Frontal cortex (tissue), 4 donors: ENCODE measurements around the gene WNK4. TPM values are rescaled to one million over a fixed set of nuclear protein-coding genes. Genes with fewer than 3 reads are reported as not detected.

Experiments used
- DNase-seq, 2 donors: peaks; one replicate each; pipeline ENCODE4 v3.0.0; 2012; ENCODE audit warnings: low spot score in 2 of 2
- FAIRE-seq: peaks from 2 replicates; lab custom pipeline; 2012; peaks lifted over from hg19 to GRCh38; lab: Jason Lieb, UNC
- total RNA-seq: library from RNA; depleted of rRNA; stranded (reverse); fragments of >200 nt; gene quantifications from one replicate; pipeline ENCODE4 v1.2.3, GENCODE V29; 2014
- donor health status: control.
- donor health status: control.
- donor health status: control.

WNK4 gene
- total RNA-seq, 1 donor from 2014 or later = 0.41 TPM

DNA sequence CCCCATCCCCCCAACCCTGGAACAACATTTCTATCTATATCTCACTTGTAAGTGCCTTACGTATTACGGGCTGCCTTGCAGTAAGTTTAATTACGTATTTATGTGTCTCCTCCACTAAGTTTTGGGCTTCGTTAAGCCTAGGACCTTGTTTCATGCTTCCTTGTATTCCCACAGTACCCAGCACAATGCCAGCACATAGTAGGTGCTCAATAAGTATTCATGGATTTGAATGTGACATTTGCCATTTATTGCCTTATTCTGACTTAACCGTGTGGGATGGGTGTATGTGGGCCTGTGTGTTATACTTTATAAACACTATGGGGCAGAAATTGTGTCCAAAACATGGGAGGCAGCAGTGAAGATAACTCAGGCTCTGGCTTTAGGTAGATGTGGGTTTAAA lies 12.1 kb downstream of the WNK4 start:
- no peak for FAIRE-seq
- no peak for DNase-seq

DNA sequence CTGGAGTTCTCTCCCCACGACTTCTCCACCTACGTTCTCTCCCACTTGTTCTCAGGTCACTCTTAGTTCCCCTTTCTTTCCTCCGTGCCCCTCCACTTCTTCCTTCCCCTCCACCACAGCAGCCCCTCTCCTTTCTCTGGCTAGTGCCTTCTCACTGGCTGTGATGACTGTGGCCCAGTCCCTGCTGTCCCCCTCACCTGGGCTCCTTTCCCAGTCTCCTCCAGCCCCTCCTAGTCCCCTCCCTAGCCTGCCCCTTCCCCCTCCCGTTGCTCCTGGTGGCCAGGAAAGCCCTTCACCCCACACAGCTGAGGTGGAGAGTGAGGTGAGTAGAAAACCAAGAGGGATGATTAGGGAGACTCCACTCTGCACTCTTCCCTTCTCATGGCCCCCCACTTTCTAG lies 14.7 kb downstream of the WNK4 start:
- DNase-seq (no peak), FAIRE-seq (no peak)

GRCh38 chr17:42795465-42795864 lies 15.1 kb downstream of the WNK4 start:
- DNase-seq = no peak
- no peak for FAIRE-seq

GRCh38 chr17:42796066-42796758 lies 15.8 kb downstream of the WNK4 start:
- FAIRE-seq (no peak), DNase-seq (no peak)

- no peak for FAIRE-seq
- DNase-seq = no peak
Observed at GRCh38 chr17:42797067-42798007, 16.9 kb downstream of the WNK4 start.

- DNase-seq (no peak), FAIRE-seq (no peak)
Observed at GRCh38 chr17:42798011-42798382, 17.6 kb downstream of the WNK4 start.

GRCh38 chr17:42798383-42799380 lies 18.3 kb downstream of the WNK4 start, which contains the start of the genes CNTD1 and COA3:
TSS of gene CNTD1 (plus strand) at chr17:42798861. CDS start at chr17:42799068, 207 bp downstream.
TSS of gene COA3 (minus strand) at chr17:42798704. CDS start at chr17:42798681, 23 bp downstream.
- FAIRE-seq (no peak), DNase-seq (peak; percentile 74 to 85)

DNA sequence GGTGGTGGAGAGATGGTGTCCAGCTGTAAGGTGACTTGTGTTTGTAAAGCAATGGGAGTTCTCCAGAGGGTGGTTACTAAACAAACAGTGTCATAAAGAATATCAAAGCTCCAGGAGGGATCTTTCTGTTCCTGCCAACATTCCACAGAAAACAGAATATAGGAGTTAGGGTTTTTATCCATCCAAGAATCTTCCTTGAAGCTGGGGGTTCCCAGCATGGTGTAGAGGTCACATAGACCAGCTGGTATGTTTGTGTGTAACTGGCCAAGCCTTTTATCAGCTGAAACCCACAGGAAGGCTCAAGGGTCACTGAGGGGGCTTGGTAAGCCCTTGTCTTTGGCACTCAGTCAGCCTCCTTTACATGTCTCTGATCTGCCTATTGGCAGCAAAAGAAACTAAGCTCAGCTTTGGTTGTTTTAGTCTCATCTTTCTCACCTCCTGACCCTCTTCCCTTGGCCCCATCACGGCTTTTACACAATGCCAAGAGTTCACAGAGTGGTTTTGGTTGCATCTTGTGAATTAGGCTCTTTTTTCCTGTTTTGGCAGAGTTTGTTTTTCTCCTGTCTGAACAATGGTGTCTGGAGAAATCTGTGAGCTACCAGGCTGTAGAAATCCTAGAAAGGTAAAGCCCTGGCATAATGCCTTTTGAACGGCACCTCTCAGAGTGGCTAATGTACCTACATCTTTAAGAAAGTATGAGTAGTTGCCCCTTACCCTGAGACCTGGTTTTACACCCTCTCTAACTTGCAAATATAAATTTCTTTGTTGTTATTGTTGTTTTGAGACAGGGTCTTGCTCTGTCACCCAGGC lies 22.9 kb downstream of the WNK4 start:
- no peak for DNase-seq
- FAIRE-seq = no peak

DNA sequence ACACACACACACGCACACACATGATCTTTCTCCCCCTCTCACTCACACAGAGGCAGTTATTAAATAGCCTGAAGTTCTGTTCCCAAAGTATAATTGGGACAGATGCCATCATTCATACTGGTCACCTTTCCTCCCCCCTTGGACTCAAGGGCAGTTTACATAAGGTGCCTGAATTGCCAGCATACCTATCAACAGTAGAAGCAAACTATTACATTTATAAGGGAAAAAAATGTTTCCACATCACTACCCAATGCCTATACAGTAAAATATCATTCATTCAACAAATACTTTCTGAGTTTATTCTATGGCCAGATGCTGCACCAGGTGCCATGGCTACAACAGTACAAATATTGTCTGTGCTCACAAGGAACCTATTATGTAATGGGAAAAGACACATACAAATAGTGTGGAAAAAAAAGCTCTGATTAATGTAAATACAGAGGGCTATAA lies 24.5 kb downstream of the WNK4 start:
- FAIRE-seq = no peak
- DNase-seq = no peak

DNA sequence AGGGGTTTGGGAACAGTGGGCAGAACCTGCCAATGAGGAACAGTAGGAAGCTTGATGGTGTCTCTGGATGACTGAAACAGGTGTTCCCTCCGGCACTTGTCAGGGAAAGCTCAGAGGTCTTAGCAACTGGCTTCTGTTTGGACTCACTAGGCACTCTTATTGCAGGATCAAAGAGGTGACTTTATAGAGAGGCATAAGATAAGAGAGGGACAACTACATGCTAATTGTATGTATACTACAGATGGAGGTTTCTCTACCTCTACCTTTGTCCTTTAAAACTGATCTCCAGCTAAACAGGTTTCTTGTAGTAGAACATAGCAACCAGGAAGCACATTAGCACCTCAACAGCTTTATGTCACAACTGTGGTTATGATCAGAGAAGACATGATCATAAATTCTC lies 25.8 kb downstream of the WNK4 start:
- DNase-seq (no peak), FAIRE-seq (no peak)

DNA sequence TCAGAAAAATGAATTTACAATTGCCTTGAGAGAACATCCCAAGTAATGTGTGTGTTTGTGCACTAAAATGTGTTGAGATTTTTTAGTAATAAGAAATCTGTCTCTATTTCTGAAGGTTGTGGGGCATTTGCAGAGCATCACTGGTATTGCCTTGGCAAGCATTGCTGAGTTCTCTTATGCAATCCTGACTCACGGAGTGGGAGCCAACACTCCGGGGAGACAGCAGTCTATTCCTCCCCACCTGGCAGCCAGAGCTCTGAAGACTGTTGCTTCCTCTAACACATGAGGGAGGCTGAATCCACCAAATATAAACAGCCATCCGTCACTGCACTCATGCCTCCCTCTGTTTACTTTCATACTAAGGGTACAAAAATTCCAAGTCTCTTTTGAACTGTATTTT lies 28.8 kb downstream of the WNK4 start:
- FAIRE-seq (no peak), DNase-seq (peak in 1 of 2 donors; percentile 54)

DNA sequence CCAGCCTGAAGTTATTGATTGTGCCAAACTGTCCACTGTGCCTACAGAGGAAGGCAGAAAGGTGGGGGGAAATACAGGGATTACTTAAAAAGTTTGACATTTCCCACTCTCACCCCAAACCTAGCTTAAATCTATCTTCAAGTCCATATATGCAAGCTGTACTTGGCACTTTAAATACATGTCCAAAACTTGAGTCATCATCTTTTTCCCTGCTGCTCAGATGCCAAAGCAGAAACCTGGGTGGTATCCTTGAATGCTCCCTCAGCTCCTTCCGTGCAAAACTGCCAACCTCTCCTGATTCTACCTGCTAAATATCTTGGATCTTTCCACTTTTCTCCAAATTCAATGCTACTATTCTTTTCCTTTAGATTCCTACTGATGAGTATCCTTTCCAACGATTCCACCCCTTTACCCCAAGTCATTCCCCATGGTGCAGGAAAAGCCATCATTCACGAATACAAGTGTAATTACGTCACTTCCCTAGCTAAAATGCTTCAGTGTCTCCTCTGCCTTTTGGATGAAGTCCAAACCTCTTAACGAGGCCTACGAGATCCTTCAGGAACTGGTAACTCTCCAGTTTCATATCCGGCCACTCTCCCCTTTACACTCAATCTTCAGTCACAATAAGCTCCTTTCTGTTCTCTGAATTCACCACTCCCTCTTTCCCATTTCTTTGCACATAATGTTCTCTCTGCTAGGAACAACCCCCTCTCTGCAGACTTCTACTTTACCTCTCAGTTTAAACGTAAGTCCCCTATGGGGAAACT lies 34.4 kb downstream of the WNK4 start:
- DNase-seq = no peak
- no peak for FAIRE-seq

DNA sequence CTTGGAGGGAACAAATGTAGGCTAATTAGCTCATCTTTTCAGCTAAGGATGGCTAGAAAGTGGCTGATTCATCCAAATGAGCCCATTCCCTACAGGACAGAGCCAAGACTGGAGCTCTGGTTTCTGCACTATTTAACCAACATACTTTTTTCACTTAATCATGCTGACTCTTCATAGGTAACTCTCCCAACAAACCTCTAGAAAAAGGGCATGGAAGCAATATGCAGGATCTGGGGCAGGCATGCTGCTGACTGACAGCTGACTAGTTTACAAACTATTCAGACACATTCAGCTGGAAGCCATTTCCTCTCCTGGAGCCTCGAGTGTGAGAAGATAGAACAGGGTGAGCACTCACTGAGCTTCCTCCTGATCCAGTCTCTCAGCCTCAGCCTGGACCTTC lies 37.5 kb downstream of the WNK4 start:
- DNase-seq (no peak), FAIRE-seq (no peak)

DNA sequence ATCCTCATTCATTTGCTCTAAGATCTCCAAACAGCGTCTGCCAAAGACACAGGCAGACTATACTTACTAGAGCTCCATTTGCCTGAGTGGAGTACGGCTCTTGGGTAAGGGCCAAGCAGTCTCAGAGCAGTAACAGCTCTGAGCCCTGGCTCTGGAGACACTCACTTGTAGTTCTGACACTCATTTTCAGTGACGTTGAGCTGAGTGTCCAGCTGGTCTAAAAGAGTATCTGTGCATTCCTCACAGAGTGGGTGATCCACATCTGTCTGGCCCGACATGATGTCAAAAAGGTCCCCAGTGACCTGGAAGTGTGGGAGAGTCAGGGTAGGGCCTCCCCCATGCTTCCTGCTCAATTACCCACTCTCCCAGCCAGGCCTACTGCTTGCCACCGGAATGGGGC lies 38.0 kb downstream of the WNK4 start:
- FAIRE-seq (no peak), DNase-seq (no peak)

GRCh38 chr17:42819939-42820535 lies 39.6 kb downstream of the WNK4 start:
- no peak for DNase-seq
- no peak for FAIRE-seq

DNA sequence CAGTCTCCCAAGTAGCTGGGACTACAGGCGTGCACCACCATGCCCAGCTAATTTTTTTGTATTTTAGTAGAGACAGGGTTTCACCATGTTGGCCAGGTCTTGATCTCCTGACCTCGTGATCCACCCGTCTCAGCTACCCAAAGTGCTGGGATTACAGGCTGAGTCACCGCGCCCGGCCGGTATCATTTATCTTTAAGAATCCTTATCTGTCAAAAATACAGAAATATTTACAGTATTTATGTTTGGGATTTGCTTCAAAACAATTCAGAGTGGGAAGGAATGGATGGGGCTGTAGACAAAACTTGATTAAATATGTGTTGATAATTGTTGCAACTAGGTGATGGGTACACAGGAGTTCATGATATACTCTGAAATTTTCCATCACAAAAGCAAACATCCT lies 40.8 kb downstream of the WNK4 start:
- DNase-seq (no peak), FAIRE-seq (no peak)

DNA sequence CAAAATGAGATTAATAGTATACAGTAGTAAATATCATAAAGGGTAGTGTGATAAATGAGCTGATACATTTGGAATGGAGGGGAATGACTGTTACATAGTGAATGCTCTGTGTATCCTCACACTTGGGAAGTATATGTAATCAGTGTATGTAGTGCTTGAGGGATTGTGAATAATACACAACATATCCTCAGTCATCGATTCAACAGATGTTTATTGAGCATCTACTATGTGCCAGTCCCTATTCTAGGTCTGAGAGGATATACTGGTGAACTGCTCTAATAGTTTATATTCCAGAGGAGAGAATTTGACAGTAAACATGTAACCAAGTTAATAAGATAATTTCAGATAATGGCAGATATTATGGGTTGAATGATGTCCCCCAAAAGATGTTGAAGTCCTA lies 47.1 kb downstream of the WNK4 start:
- DNase-seq = no peak
- no peak for FAIRE-seq

DNA sequence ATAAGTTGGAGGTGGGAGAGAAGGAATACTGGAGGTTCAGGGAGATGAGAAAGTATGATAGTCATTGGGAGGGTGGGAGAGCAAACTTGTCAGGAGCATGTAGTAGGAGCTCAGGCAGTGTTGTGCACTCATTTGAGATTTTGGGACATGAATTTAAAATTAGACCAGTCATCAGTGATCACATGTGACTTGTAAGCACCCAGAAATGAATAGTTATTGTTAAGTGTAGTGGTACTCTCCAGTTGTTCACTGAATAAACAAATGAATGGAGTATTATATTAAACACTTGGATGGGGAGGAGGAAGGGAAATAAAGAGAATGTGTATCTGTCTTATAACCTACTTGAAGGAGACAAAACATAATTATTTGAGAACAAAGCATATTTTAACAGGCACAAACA lies 50.6 kb downstream of the WNK4 start:
- FAIRE-seq (no peak), DNase-seq (no peak)
